ENCODE results near the gene SCFD1.

DNA sequence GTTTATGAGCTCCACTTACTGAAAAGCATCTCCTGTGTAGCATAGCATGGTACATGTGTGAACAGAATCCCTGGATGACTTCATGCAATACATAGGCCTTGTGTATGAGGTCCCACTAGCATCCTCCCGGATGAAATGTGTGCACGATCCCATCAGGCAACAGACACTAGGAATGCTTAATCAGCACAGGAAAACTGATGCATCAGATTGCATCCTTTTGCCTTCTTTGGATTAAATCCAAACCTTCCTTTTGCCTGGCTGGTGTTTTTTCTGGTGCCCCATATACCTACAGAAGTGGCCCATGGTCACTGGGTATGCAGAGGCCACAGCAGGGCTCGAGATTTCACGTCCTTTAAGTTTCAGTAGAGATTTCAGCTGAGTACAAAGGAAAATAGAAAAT, 131.3 kb downstream of the SCFD1 start:
- no peak for TF ChIP-seq YY1 (IDR thresholded peaks at IDR 0.05; ENCODE audit: low read depth, low read length)
- TF ChIP-seq MXI1 (IDR thresholded peaks at IDR 0.05; ENCODE audit: low read depth, low read length), result no peak
- TF ChIP-seq TAF1 (IDR thresholded peaks at IDR 0.05; ENCODE audit: borderline replicate concordance, low read depth, low read length), result no peak
